ENCODE measurements around the gene CCL3. TPM values are rescaled to one million over a fixed set of nuclear protein-coding genes. Genes with fewer than 3 reads are reported as not detected.

Gene CCL3
- total RNA-seq, 1 donor from 2014 or later, result 1.3 TPM

- no peak for DNase-seq (ENCODE audit: low read depth)
- TF ChIP-seq CTCF (conservative IDR thresholded peaks at IDR 0.05; ENCODE audit: low read depth, low read length), result no peak
- H3K4me3 ChIP-seq (ENCODE audit: low read depth, low read length), result no peak overlapping the region
These were observed 30.5 kb downstream of the CCL3 start for GRCh38 chr17:36059406-36059805.

GRCh38 chr17:36057911-36058310 lies 32.0 kb downstream of the CCL3 start:
- DNase-seq (ENCODE audit: low read depth), result no peak
- TF ChIP-seq CTCF (conservative IDR thresholded peaks at IDR 0.05; ENCODE audit: low read depth, low read length), result no peak
- H3K4me3 ChIP-seq (ENCODE audit: low read depth, low read length), result no peak overlapping the region

GRCh38 chr17:36055921-36056520 lies 33.9 kb downstream of the CCL3 start:
- no peak for TF ChIP-seq CTCF (conservative IDR thresholded peaks at IDR 0.05; ENCODE audit: low read depth, low read length)
- no peak overlapping the region for H3K4me3 ChIP-seq (ENCODE audit: low read depth, low read length)
- DNase-seq (ENCODE audit: low read depth), result no peak

- no peak for TF ChIP-seq CTCF (conservative IDR thresholded peaks at IDR 0.05; ENCODE audit: low read depth, low read length)
- no peak overlapping the region for H3K4me3 ChIP-seq (ENCODE audit: low read depth, low read length)
- DNase-seq (ENCODE audit: low read depth), result no peak
These were observed 34.8 kb downstream of the CCL3 start for GRCh38 chr17:36055171-36055570.

- TF ChIP-seq CTCF (conservative IDR thresholded peaks at IDR 0.05; ENCODE audit: low read depth, low read length), result no peak
- no peak for DNase-seq (ENCODE audit: low read depth)
- H3K4me3 ChIP-seq (ENCODE audit: low read depth, low read length), result no peak overlapping the region
These were observed 40.3 kb downstream of the CCL3 start for GRCh38 chr17:36049643-36050042.

- no peak for TF ChIP-seq CTCF (conservative IDR thresholded peaks at IDR 0.05; ENCODE audit: low read depth, low read length)
- no peak overlapping the region for H3K4me3 ChIP-seq (ENCODE audit: low read depth, low read length)
- no peak for DNase-seq (ENCODE audit: low read depth)
These were observed 41.9 kb downstream of the CCL3 start for GRCh38 chr17:36048066-36048465.

Other genes with a start within 250 kb of the CCL3 start
- gene HEATR9, start 221.3 kb downstream of the CCL3 start, total RNA-seq, result not detected in 2 replicates
- not detected in 2 replicates for gene CCL5, start 209.8 kb downstream of the CCL3 start, total RNA-seq
- gene RDM1, start 159.4 kb downstream of the CCL3 start, total RNA-seq, result 2.8 and 4.0 TPM in 2 replicates
- gene LYZL6, start 146.4 kb downstream of the CCL3 start, total RNA-seq, result not detected in 2 replicates
- gene CCL16, start 108.6 kb downstream of the CCL3 start, total RNA-seq, result not detected in 2 replicates
- gene CCL14, start 103.4 kb downstream of the CCL3 start, total RNA-seq, result not detected in 2 replicates
- gene CCL15, start 88.6 kb downstream of the CCL3 start, total RNA-seq, result not detected in 2 replicates
- not detected in 2 replicates for gene CCL23, start 72.2 kb downstream of the CCL3 start, total RNA-seq
- gene CCL18, start 25.9 kb downstream of the CCL3 start, total RNA-seq, result not detected in 2 replicates
- gene CCL4, start 13.7 kb upstream of the CCL3 start, total RNA-seq, result 0.40 TPM in 1 of 2 replicates, not detected in the other
- 4.8 TPM in 1 of 2 replicates, not detected in the other for gene TBC1D3B, start 86.5 kb upstream of the CCL3 start, total RNA-seq
- gene CCL3L1, start 106.6 kb upstream of the CCL3 start, total RNA-seq, result not detected in 2 replicates
- not detected in 2 replicates for gene CCL4L2, start 120.9 kb upstream of the CCL3 start, total RNA-seq
- not detected in 2 replicates for gene TBC1D3I, start 174.4 kb upstream of the CCL3 start, total RNA-seq
- gene TBC1D3G, start 233.7 kb upstream of the CCL3 start, total RNA-seq, result not detected in 2 replicates

Measured in epithelial cell of proximal tubule (primary cell).